Measurements from ENCODE around the gene SMARCE1.

The SMARCE1 gene

DNA sequence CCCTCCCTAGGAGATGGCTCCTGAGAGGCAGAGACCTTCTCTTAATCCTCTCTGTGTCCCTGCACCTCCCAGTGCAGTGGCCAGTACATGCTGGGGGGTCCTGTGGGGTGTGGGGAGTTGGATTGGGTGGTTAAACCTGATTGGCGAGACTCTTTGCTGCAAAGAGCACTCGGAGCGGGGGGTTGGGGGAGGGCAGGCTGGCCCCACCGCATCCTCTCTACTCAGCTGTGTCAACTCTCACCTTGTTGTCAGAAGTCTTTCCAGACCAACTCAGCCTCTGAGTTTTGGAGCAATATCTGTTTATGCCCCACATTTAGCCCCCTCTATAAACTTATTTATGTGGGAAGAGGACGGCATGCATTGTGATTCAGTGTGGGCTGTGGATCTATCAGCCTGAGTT, 40.0 kb downstream of the SMARCE1 start:
- no peak overlapping the region for H3K9ac ChIP-seq (ENCODE audit: low read length)

DNA sequence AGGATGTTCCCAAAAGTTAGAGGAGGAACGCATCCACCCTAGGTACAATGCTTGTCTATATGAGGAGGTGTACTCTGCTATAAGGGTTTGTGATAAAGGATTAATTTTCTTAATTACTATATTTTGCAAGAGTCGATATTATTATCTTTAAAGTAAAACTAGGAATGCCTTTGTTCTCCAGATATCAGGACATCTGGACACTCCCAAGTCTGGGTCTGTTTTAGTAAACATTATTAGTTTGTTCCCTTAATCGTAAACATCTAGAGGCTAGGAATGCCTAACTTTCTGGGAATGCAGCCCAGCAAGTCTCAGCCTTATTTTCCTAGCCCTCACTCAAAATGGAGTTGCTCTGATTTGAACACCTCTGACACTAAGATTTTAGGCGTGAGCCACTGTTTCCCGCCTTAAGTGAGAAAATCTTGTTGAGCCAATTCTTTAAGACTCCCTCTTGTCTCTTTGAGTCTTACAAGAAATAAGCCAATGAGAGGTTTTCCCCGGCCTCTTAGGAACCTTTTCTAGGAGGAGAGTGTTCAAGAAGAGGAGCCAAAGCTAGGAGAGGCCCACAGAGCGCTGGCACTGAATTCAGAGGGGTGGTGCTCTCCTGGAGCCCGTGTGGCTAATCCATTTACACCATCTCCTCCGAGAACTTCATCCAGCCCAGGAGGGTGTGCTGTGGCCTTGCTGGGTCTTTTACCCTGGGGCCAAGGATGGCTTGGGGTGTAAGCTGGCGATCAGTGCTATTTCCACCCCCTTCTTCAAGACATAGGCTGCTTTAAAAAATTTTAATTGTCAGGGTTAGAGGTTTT, 40.9 kb downstream of the SMARCE1 start:
- Histone ChIP-seq H3K27ac (ENCODE audit: low read depth, low read length, poor library complexity, severe bottlenecking) (no peak overlapping the region), H3K27me3 (ENCODE audit: insufficient read depth, low read length) (no peaks in the 10 kb centered on the region), H3K4me2 (ENCODE audit: low read length) (no peak overlapping the region), H3K36me3 (ENCODE audit: insufficient read depth, low read length) (no peaks in the 10 kb centered on the region), H3K4me1 (ENCODE audit: insufficient read depth, low read length, severe bottlenecking) (peaks cover 6% of the 10 kb centered on the region), H4K20me1 (ENCODE audit: insufficient read depth, low read length) (no peaks in the 10 kb centered on the region), H3K79me2 (ENCODE audit: insufficient read depth, low read length) (no peaks in the 10 kb centered on the region), H3K9ac (ENCODE audit: low read length) (no peak overlapping the region), H3K4me3 (ENCODE audit: low read depth, low read length, poor library complexity, severe bottlenecking) (no peak overlapping the region), H2AFZ (ENCODE audit: low read length) (no peak overlapping the region), H3F3A (ENCODE audit: insufficient read depth, low read length) (no peaks in the 10 kb centered on the region), H3K9me2 (ENCODE audit: low read depth, low read length) (no peaks in the 10 kb centered on the region), H3K9me3 (ENCODE audit: low read length) (no peaks in the 10 kb centered on the region)
- TF ChIP-seq, protein P1, sequence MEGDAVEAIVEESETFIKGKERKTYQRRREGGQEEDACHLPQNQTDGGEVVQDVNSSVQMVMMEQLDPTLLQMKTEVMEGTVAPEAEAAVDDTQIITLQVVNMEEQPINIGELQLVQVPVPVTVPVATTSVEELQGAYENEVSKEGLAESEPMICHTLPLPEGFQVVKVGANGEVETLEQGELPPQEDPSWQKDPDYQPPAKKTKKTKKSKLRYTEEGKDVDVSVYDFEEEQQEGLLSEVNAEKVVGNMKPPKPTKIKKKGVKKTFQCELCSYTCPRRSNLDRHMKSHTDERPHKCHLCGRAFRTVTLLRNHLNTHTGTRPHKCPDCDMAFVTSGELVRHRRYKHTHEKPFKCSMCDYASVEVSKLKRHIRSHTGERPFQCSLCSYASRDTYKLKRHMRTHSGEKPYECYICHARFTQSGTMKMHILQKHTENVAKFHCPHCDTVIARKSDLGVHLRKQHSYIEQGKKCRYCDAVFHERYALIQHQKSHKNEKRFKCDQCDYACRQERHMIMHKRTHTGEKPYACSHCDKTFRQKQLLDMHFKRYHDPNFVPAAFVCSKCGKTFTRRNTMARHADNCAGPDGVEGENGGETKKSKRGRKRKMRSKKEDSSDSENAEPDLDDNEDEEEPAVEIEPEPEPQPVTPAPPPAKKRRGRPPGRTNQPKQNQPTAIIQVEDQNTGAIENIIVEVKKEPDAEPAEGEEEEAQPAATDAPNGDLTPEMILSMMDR (IDR thresholded peaks at IDR 0.05; ENCODE audit: low read length) = no peak
- TF ChIP-seq EZH2 (IDR thresholded peaks at IDR 0.05; ENCODE audit: borderline replicate concordance, low read length) = no peak

More for the DNA sequence above, 40.0 kb downstream of the SMARCE1 start:
- Histone ChIP-seq H3K79me2 (ENCODE audit: insufficient read depth, low read length) (no peaks in the 10 kb centered on the region), H3K4me1 (ENCODE audit: insufficient read depth, low read length, severe bottlenecking) (peaks cover 6% of the 10 kb centered on the region), H3F3A (ENCODE audit: insufficient read depth, low read length) (no peaks in the 10 kb centered on the region), H3K4me3 (ENCODE audit: low read depth, low read length, poor library complexity, severe bottlenecking) (no peak overlapping the region), H3K27ac (ENCODE audit: low read depth, low read length, poor library complexity, severe bottlenecking) (no peak overlapping the region), H3K9me3 (ENCODE audit: low read length) (no peaks in the 10 kb centered on the region), H2AFZ (ENCODE audit: low read length) (no peak overlapping the region), H3K9me2 (ENCODE audit: low read depth, low read length) (no peaks in the 10 kb centered on the region), H3K4me2 (ENCODE audit: low read length) (no peak overlapping the region), H3K27me3 (ENCODE audit: insufficient read depth, low read length) (no peaks in the 10 kb centered on the region), H3K36me3 (ENCODE audit: insufficient read depth, low read length) (no peaks in the 10 kb centered on the region), H4K20me1 (ENCODE audit: insufficient read depth, low read length) (no peaks in the 10 kb centered on the region)
- TF ChIP-seq, protein P1 (IDR thresholded peaks at IDR 0.05; ENCODE audit: low read length) = no peak
- no peak for TF ChIP-seq EZH2 (IDR thresholded peaks at IDR 0.05; ENCODE audit: borderline replicate concordance, low read length)

DNA sequence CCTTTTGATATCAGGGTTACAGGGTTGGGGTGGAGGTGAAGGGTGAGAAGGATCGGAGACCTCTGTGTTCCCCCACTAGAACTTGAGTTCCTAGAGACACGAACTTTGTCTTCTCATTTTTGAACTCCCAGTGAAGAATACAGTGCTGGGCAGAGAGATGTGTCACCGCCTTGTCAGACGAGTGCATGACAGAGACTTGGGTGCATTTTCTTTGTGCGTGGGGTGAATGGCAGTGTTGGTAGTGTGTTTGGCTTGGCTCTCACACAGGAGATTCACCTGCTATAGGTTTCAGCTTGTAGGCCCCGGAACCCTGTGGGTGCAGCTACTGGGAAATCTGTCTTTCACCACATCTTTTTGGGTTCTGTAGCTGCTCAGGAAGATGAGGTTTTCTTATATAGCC, 42.3 kb downstream of the SMARCE1 start:
- Histone ChIP-seq H3K9ac (ENCODE audit: low read length) (no peak overlapping the region), H3K4me2 (ENCODE audit: low read length) (no peak overlapping the region)

More for the DNA sequence above, 42.3 kb downstream of the SMARCE1 start:
- Histone ChIP-seq H3K9me3 (ENCODE audit: low read length) (no peaks in the 10 kb centered on the region), H3K9me2 (ENCODE audit: low read depth, low read length) (no peaks in the 10 kb centered on the region), H3K36me3 (ENCODE audit: insufficient read depth, low read length) (no peaks in the 10 kb centered on the region), H4K20me1 (ENCODE audit: insufficient read depth, low read length) (no peaks in the 10 kb centered on the region), H3K4me3 (ENCODE audit: low read depth, low read length, poor library complexity, severe bottlenecking) (no peak overlapping the region), H3K27me3 (ENCODE audit: insufficient read depth, low read length) (no peaks in the 10 kb centered on the region), H3K4me1 (ENCODE audit: insufficient read depth, low read length, severe bottlenecking) (peaks cover 6% of the 10 kb centered on the region), H3F3A (ENCODE audit: insufficient read depth, low read length) (no peaks in the 10 kb centered on the region), H2AFZ (ENCODE audit: low read length) (no peak overlapping the region), H3K27ac (ENCODE audit: low read depth, low read length, poor library complexity, severe bottlenecking) (no peak overlapping the region), H3K79me2 (ENCODE audit: insufficient read depth, low read length) (no peaks in the 10 kb centered on the region)
- no peak for TF ChIP-seq EZH2 (IDR thresholded peaks at IDR 0.05; ENCODE audit: borderline replicate concordance, low read length)
- TF ChIP-seq, protein P1 (IDR thresholded peaks at IDR 0.05; ENCODE audit: low read length) = no peak

Data from OCI-LY1 (cell line).